HG03439 (cell line): ENCODE data around the gene APEH.
"Not testable (repeated sequence)": the region's sequence is repeated elsewhere in the genome, so short reads cannot be mapped to it uniquely, and the experiment has no call there.

ENCODE experiments used
- ATAC-seq: cut with Tn5 transposase; IDR thresholded peaks from one replicate; pipeline ENCODE4 v1.9.1; 2021; ENCODE audit warnings: mild to moderate bottlenecking, moderate library complexity; ENCODE audit not compliant: unreplicated experiment

Gene APEH

DNA sequence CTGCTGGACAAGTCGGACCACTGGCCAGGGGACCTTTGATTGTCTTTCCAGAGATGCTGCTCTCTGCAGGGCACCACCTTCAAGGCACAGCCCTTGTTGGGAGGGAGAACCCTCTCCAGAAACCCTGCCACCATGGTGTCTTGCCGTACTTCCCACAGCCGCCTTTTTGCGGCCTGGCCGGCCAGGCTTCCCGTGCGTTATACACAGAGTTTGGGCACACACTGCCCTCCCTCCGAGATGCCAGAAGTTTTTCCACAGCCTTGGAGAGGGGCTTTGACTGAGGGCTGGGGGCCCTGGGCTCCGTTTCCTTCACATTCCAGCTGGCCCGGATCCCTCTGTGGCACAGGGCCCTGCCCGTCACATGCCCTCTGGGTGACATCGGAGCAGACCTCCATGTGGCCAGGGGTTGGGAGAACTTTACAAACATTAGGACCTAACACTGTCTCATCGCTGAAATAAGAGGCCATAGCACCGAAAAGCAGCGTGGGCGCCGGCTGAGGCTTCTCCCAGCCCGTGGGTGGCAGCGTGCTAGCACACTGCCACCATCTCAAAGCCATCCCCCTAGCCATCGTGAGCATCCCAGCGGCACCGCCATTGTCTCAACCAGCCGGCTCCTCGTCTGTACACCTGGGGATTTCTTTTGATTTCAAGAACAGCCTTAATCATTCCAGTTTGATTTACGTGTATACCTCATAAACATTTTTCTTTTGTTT is 6.3 kb upstream of the APEH start:
- ATAC-seq, result no peak

- ATAC-seq, result no peak
Observed at GRCh38 chr3:49668414-49668797, 5.7 kb upstream of the APEH start.

GRCh38 chr3:49668861-49669260 is 5.3 kb upstream of the APEH start:
- ATAC-seq, result no peak

DNA sequence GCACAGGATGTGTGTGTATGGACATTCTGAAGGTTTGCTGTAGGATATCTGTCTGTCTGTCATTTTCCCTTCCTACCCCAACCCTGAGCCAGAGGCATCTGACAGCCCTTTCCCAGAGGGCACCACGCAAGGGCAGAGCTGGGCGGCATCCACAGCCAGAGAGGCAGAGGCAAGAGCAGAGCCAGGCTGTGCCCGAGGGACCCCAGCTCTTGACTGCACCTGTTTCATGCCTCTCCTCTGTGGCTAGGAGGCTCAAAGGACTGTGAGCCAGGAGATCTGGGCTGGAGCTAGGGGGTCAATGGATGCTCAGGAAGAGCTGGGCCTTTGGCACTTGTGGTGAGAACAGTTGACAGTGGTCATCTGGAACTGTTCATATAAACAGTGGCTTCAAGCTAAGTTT is 4.8 kb upstream of the APEH start:
- ATAC-seq, result no peak

- no peak for ATAC-seq
Observed at GRCh38 chr3:49670940-49671290, 3.2 kb upstream of the APEH start.

GRCh38 chr3:49671291-49672288 is 2.6 kb upstream of the APEH start:
- ATAC-seq, result no peak

- ATAC-seq, result no peak
Observed at GRCh38 chr3:49673121-49673714, 933 bp upstream of the APEH start.

- ATAC-seq, result peak; percentile 7
Observed at GRCh38 chr3:49674497-49674983, 389 bp downstream of the APEH start.

- no peak for ATAC-seq
Observed at GRCh38 chr3:49675912-49676311, 1.8 kb downstream of the APEH start.

DNA sequence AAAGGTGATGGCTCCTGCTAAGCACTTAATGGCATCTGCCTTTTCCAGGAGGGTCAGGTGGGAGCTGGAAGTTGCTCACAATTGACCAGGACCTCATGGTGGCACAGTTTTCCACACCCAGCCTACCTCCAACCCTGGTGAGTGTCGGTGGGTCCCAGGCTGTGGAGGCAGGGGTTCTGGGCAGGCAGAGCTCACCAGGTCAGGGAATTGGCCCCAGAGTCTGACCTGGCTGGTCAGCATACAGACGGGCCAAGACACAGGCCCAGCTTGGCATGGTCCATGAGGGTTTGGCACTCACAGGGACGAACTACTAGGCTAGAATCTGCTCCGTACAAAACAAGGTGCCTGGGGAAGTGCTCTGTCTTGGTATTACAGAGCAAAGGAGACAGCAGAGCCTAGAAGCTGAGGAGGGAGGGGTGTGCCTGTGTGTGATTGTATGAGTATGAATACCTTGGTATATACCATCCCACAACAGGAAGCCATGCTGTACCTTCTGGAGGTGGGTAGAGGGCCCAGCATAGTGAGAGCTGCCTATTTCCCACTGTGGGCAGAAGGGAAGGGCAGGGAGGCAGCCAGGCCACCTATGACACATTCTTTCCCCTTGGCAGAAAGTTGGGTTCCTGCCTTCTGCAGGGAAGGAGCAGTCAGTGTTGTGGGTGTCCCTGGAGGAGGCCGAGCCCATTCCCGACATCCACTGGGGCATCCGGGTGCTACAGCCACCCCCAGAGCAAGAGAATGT is 6.5 kb downstream of the APEH start:
- no peak for ATAC-seq

GRCh38 chr3:49681232-49681522 is 7.0 kb downstream of the APEH start:
- ATAC-seq, result no peak

DNA sequence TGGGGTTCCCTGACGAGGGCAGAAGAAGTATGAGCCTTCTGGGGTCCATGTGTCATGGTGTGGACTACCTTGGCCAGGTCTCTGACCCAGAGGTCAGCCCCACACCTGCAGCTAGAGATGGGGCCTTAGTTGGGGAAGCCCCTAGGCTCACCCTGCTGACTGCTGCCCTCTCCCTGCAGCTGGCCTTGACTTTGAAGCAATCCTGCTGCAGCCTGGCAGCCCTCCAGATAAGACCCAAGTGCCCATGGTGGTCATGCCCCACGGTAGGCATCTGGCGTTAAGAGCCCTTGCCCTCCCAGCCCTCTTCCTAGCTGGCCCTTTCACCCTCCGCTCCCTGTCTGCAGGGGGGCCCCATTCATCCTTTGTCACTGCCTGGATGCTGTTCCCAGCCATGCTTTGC is 7.4 kb downstream of the APEH start:
- ATAC-seq, result no peak

DNA sequence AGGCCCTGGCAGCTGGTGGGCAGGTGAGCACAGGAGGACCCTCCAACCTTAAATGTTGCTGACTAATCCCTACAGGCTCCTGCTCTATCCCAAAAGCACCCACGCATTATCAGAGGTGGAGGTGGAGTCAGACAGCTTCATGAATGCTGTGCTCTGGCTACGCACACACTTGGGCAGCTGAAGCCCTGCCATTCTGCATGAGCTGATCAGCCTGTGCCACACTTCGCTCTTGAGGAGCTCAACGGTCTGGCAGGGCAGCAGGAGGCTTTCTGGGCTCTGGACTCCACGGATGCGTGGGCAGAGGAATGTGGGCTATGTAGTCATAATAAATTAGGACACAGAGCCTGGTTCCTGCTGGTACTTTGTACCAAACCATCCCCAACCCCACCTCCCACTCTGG is 9.0 kb downstream of the APEH start:
- no peak for ATAC-seq

- not testable (repeated sequence) for ATAC-seq
Observed at GRCh38 chr3:49684453-49684852, 10.3 kb downstream of the APEH start.

- ATAC-seq, result not testable (repeated sequence)
Observed at GRCh38 chr3:49685103-49685502, 11.0 kb downstream of the APEH start.

GRCh38 chr3:49685846-49686245 is 11.7 kb downstream of the APEH start:
- not testable (repeated sequence) for ATAC-seq

GRCh38 chr3:49686346-49686745 is 12.2 kb downstream of the APEH start:
- not testable (repeated sequence) for ATAC-seq

- not testable (repeated sequence) for ATAC-seq
Observed at GRCh38 chr3:49686769-49687423, 12.7 kb downstream of the APEH start.

DNA sequence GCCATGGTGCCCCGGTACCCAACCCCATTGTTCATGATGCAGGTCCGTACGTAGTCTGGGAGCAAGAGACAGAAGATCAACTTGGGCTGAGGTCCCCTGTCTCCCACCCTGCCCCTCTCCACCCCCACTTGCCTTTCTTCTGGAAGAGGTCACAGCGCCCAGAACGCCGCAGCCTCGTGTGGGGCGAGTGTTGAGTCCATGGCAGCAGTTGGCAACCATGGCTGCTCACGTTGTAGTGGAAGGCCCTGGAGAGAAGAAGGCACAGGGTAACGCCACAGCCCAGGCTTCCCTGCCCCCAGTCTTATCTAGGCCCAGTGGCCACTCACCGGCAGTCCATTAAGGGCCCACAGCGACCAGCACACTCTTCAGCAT is 13.3 kb downstream of the APEH start:
- not testable (repeated sequence) for ATAC-seq

- peak; percentile 7 for ATAC-seq
Observed at GRCh38 chr3:49688338-49689045, 14.3 kb downstream of the APEH start.
